Caco-2 (cell line): ENCODE data around the gene BRAT1. TPM values are rescaled to one million over a fixed set of nuclear protein-coding genes. Genes with fewer than 3 reads are reported as not detected.

Experiments used
- Bru-seq: library from RNA; stranded (reverse); fragments of 400-500 nt; gene quantifications from one replicate; lab custom pipeline; 2021; lab: Mats Ljungman, UMichigan
- BruChase-seq, 2 experiments: library from RNA; stranded (reverse); fragments of 400-500 nt; gene quantifications; one replicate each; lab custom pipeline; 2021; lab: Mats Ljungman, UMichigan
- BruUV-seq: library from RNA; stranded (reverse); fragments of 400-500 nt; replicated peaks from 2 replicates; lab custom pipeline; 2021; lab: Mats Ljungman, UMichigan
- CTCF ChIA-PET: fragments of 300-600 bp; sonication (Branson Sonifier 250); formaldehyde crosslinking; loops from one replicate; lab custom pipeline; 2022; ENCODE audit warnings: antibody characterized with exemption; lab: Charles Lee
- POLR2A ChIA-PET: fragments of 300-600 bp; sonication (Branson Sonifier 250); formaldehyde crosslinking; loops from one replicate; lab custom pipeline; 2022; ENCODE audit warnings: antibody characterized with exemption; lab: Charles Lee
- DNase-seq, 2 experiments: peaks; one replicate each; pipeline versions ENCODE4 v3.0.0 to v3.0.0-alpha.2; 2020 to 2022
- H3K27me3 ChIP-seq: replicated peaks from 2 replicates; pipeline ENCODE4 v1.6.0; 2011; ENCODE audit warnings: low read length; ENCODE audit not compliant: control insufficient read depth, insufficient read depth
- H3K36me3 ChIP-seq: 2 replicates; pipeline ENCODE4 v1.5.1; 2011; ENCODE audit warnings: low read length; ENCODE audit not compliant: control insufficient read depth, insufficient read depth
- H3K4me1 ChIP-seq: fragments of 250-450 bp; sonication (Bioruptor Pico); 2 replicates; pipeline ENCODE4 v1.5.1; 2020; ENCODE audit warnings: mild to moderate bottlenecking
- H3K4me3 ChIP-seq: 2 replicates; pipeline ENCODE4 v1.5.1; 2011; ENCODE audit warnings: low read depth, mild to moderate bottlenecking, control low read depth, low read length
- H3K9me3 ChIP-seq: fragments of 250-450 bp; sonication (Bioruptor Pico); 2 replicates; pipeline ENCODE4 v1.5.1; 2020; ENCODE audit warnings: mild to moderate bottlenecking, moderate library complexity
- H3K27ac Mint-ChIP-seq: one replicate; pipeline ENCODE4 v1.8.0; 2022; ENCODE audit warnings: mixed read lengths; ENCODE audit not compliant: unreplicated experiment
- H3K27me3 Mint-ChIP-seq: one replicate; pipeline ENCODE4 v1.8.0; 2022; ENCODE audit warnings: mixed read lengths; ENCODE audit not compliant: insufficient read depth, unreplicated experiment
- H3K36me3 Mint-ChIP-seq: one replicate; pipeline ENCODE4 v1.8.0; 2022; ENCODE audit warnings: mild to moderate bottlenecking, mixed read lengths; ENCODE audit not compliant: insufficient read depth, unreplicated experiment
- H3K4me1 Mint-ChIP-seq: one replicate; pipeline ENCODE4 v1.8.0; 2022; ENCODE audit warnings: low read depth, mixed read lengths; ENCODE audit not compliant: unreplicated experiment
- H3K4me3 Mint-ChIP-seq: one replicate; pipeline ENCODE4 v1.8.0; 2022; ENCODE audit warnings: mild to moderate bottlenecking, moderate library complexity, mixed read lengths; ENCODE audit not compliant: unreplicated experiment
- H3K9me3 Mint-ChIP-seq: one replicate; pipeline ENCODE4 v1.8.0; 2022; ENCODE audit warnings: mixed read lengths; ENCODE audit not compliant: unreplicated experiment
- intact Hi-C: fragments of 100-400 bp; cut with micrococcal nuclease; formaldehyde crosslinking; loops from one replicate; pipeline ENCODE4 v1.10.0; 2022; ENCODE audit not compliant: unreplicated experiment
- long read RNA-seq: library from polyadenylated mRNA; stranded (forward); transcript quantifications from one replicate; pipeline ENCODE4 v2.0.0, GENCODE V29; 2022
- total RNA-seq: library from RNA; stranded (reverse); gene quantifications from 2 replicates; pipeline ENCODE4 v1.2.3, GENCODE V29; 2022
- TF ChIP-seq, protein P1 (sequence below), 2 experiments: fragments of 200-600 bp in 1 of 2; IDR thresholded peaks; 1 replicate in 1 of 2; 2 replicates in 1 of 2; pipeline versions ENCODE4 v1.5.1 to v1.8.0; 2011 to 2022; ENCODE audit warnings: antibody characterized with exemption in 1 of 2, control low read depth in 1 of 2, inconsistent platforms in 1 of 2, low read depth in 1 of 2, low read length in 1 of 2, mild to moderate bottlenecking in 1 of 2, moderate library complexity in 1 of 2; ENCODE audit not compliant: insufficient read depth in 1 of 2, severe bottlenecking in 1 of 2, unreplicated experiment in 1 of 2

BRAT1 gene
- total RNA-seq (33.2 and 33.5 TPM in 2 replicates), Bru-seq, nascent RNA (percentile 64 among the genes with signal in this experiment), BruChase-seq, experiment 1, labeled RNA remaining after a 2-hour chase (percentile 64 among the genes with signal in this experiment), BruChase-seq, experiment 2, labeled RNA remaining after a 6-hour chase (percentile 71 among the genes with signal in this experiment)
- long read RNA-seq, full-length matches to known transcripts = 74 of 214 reads
- long read RNA-seq, partial matches to known transcripts = 53 of 214 reads
- long read RNA-seq, other reads (novel, unspliced or antisense) = 87 of 214 reads

DNA sequence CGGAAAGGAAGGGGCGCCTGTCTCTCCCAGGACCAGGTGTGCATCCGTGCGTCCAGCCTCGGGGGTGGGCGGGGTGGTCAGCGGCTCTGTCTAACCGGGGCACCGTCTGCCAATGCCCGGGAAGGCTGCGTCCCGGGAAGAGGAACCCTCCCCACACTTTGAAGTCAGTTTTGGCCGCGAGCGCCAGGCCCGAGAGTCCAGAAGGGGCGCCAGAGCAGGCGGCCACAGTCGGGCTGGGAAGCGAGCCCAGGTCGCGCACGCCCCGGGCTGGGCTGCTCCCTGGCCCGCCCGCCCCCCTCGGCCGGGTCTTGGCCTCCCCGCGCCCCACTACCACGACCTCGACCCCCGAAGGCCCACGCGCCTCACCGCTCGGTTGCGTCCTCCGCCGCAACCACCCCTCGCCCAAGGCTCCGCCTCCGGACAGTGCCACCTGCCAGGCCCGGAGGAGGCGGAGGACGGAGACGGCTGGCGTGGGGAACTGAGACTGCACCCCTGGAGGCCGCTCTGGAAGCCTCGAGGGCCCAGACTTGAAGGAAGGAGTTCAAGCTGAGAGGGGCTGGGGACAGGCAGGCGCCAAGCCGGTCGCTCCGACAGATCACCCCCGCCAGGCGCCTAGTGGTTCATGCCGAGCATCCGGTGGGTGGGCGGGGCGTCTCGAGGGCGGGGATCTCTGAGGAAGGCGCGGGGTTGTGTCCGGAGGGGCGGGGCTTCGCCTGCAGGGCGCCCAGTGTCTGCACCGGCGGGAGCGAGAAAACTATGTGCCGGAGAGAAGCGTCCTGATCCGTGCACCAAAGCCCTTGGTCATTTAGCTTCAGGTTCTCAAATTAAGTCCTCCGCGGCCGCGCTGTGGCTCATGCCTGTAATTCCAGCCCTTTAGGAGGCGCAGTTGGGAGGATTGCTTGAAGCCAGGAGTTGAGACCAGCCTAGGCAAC, at the start of gene BRAT1:
Gene BRAT1, minus strand, starts transcription at position 404 of the 932 bp plus-strand sequence. CDS start 1,093 bp downstream, outside the sequence.
- Mint-ChIP-seq H3K27me3 (no peaks in the 10 kb centered on the region), H3K4me1 (peaks cover 5% of the 10 kb centered on the region), H3K4me3 (peak within 1 kb of the TSS; percentile 84), H3K9me3 (no peaks in the 10 kb centered on the region), H3K27ac (peak within 1 kb of the TSS; percentile 89), H3K36me3 (peaks cover 26% of the 10 kb centered on the region)
- Histone ChIP-seq H3K4me3 (peak within 1 kb of the TSS; percentile 93), H3K27me3 (no peaks in the 10 kb centered on the region), H3K36me3 (no peaks in the 10 kb centered on the region), H3K9me3 (no peaks in the 10 kb centered on the region), H3K4me1 (peaks cover 7% of the 10 kb centered on the region)
- CTCF ChIA-PET = interaction anchor here (0.6 to 1.0 kb wide), 4 partner anchors 28 to 155 kb away, joined by 3 to 4 read pairs (median 3); no protein-coding TSS in a partner anchor
- POLR2A ChIA-PET = interaction anchor here (0.6 kb wide), 1 partner anchor 47 kb away, joined by 3 read pairs; no protein-coding TSS in a partner anchor
- DNase-seq = peak; percentile 97 to 98
- TF ChIP-seq, protein P1, sequence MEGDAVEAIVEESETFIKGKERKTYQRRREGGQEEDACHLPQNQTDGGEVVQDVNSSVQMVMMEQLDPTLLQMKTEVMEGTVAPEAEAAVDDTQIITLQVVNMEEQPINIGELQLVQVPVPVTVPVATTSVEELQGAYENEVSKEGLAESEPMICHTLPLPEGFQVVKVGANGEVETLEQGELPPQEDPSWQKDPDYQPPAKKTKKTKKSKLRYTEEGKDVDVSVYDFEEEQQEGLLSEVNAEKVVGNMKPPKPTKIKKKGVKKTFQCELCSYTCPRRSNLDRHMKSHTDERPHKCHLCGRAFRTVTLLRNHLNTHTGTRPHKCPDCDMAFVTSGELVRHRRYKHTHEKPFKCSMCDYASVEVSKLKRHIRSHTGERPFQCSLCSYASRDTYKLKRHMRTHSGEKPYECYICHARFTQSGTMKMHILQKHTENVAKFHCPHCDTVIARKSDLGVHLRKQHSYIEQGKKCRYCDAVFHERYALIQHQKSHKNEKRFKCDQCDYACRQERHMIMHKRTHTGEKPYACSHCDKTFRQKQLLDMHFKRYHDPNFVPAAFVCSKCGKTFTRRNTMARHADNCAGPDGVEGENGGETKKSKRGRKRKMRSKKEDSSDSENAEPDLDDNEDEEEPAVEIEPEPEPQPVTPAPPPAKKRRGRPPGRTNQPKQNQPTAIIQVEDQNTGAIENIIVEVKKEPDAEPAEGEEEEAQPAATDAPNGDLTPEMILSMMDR (IDR thresholded peaks at IDR 0.05; ENCODE audit: insufficient read depth in 1 of 2, low read depth in 1 of 2, low read length in 1 of 2, severe bottlenecking in 1 of 2, unreplicated experiment in 1 of 2) = peak; percentile 45 to 69
- intact Hi-C loops = loop anchor here (5.0 to 10.0 kb wide), 3 partner anchors 77 to 151 kb away; partner anchors contain the start of genes CHST12, GRIFIN and TTYH3
- no TSS peak for BruUV-seq

DNA sequence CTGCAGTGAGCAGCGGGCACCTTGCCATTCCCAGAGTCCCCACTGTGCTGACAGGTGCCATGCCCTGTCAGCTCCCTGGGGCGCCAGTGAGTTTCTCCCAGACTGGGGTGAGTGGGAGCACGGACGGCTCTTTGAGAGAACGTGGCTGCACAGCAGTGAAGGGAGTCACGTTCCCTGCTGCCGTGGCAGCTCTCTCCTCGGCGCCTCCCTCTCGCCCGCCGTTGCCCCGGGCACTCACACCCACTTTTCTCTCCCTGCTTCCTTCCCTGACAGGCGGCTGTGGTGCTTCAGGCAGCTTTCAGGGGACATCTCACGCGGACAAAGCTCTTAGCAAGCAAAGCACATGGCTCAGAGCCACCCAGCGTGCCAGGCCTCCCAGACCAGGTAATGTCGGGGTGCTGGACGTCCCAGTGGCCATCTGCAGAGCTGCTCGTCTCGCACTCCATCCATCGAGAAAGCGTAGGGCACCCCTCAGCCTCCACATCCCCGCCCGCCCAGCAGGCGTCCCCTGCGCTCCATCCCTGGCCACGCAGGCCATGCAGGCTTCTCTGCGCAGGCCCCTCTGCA, 49.4 kb upstream of the BRAT1 start:
- no peak for DNase-seq
- CTCF ChIA-PET = no interaction called here
- TF ChIP-seq, protein P1 (IDR thresholded peaks at IDR 0.05; ENCODE audit: insufficient read depth in 1 of 2, low read depth in 1 of 2, low read length in 1 of 2, severe bottlenecking in 1 of 2, unreplicated experiment in 1 of 2) = no peak
- POLR2A ChIA-PET = no interaction called here
- no peak overlapping the region for H3K4me3 Mint-ChIP-seq
- Histone ChIP-seq H3K4me3 (no peak overlapping the region), H3K9me3 (no peaks in the 10 kb centered on the region), H3K4me1 (no peaks in the 10 kb centered on the region), H3K27me3 (no peaks in the 10 kb centered on the region), H3K36me3 (no peaks in the 10 kb centered on the region; the same call in 1 of the 2 replicates)
- H3K36me3 Mint-ChIP-seq = peaks cover 11% of the 10 kb centered on the region
- BruUV-seq = no TSS peak
- no peak overlapping the region for H3K27ac Mint-ChIP-seq
- intact Hi-C loops = loop anchor here (5.0 kb wide), 1 partner anchor 78 kb away; no protein-coding TSS in a partner anchor
- H3K27me3 Mint-ChIP-seq = no peaks in the 10 kb centered on the region
- no peaks in the 10 kb centered on the region for H3K9me3 Mint-ChIP-seq
- no peaks in the 10 kb centered on the region for H3K4me1 Mint-ChIP-seq
